Ishikawa (cell line): ENCODE measurements around the gene ZNF804A.

Experiments
- EP300 ChIP-seq: IDR thresholded peaks from 2 replicates; pipeline ENCODE4 v1.6.1; 2012; ENCODE audit warnings: borderline replicate concordance
- FOXM1 ChIP-seq: IDR thresholded peaks from 2 replicates; pipeline ENCODE4 v1.6.1; 2012; ENCODE audit warnings: low read depth, borderline replicate concordance
- TAF1 ChIP-seq: IDR thresholded peaks from 2 replicates; pipeline ENCODE4 v1.6.1; 2012; ENCODE audit warnings: low read depth, mild to moderate bottlenecking
- TF ChIP-seq, protein P1 (sequence below): IDR thresholded peaks from 2 replicates; pipeline ENCODE4 v1.6.1; 2012; ENCODE audit warnings: low read depth, mild to moderate bottlenecking

DNA sequence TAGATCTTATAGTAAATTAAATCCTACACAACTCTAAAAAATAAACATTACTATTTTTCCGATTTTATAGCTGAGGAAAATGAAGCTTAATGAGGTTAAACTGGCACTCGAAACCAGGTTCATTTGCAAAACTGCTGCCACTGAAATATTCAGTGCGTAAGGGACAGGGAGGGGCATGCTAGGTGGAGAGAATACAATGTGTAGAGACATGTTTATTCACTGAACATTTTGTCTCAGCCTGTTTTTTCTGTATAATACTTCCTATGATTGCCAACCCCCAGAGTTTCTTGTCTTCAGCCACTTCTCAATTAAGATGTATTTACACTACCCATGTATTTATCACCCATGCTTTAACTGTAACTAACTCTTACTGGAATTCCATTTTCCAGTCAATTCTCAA lies 31.6 kb upstream of the ZNF804A start:
- no peak for TF ChIP-seq EP300
- no peak for TF ChIP-seq TAF1
- TF ChIP-seq, protein P1, sequence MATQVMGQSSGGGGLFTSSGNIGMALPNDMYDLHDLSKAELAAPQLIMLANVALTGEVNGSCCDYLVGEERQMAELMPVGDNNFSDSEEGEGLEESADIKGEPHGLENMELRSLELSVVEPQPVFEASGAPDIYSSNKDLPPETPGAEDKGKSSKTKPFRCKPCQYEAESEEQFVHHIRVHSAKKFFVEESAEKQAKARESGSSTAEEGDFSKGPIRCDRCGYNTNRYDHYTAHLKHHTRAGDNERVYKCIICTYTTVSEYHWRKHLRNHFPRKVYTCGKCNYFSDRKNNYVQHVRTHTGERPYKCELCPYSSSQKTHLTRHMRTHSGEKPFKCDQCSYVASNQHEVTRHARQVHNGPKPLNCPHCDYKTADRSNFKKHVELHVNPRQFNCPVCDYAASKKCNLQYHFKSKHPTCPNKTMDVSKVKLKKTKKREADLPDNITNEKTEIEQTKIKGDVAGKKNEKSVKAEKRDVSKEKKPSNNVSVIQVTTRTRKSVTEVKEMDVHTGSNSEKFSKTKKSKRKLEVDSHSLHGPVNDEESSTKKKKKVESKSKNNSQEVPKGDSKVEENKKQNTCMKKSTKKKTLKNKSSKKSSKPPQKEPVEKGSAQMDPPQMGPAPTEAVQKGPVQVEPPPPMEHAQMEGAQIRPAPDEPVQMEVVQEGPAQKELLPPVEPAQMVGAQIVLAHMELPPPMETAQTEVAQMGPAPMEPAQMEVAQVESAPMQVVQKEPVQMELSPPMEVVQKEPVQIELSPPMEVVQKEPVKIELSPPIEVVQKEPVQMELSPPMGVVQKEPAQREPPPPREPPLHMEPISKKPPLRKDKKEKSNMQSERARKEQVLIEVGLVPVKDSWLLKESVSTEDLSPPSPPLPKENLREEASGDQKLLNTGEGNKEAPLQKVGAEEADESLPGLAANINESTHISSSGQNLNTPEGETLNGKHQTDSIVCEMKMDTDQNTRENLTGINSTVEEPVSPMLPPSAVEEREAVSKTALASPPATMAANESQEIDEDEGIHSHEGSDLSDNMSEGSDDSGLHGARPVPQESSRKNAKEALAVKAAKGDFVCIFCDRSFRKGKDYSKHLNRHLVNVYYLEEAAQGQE, result no peak
- TF ChIP-seq FOXM1, result no peak
